Nucleus accumbens (tissue), 56 donors: Measurements from ENCODE around the gene PSAPL1.

Experiments used
- DNase-seq, 56 donors: peaks; one replicate each; lab custom pipeline; 2025; lab: John Stamatoyannopoulos, UW

The PSAPL1 gene

GRCh38 chr4:7434766-7435150 is at the start of gene PSAPL1:
Gene PSAPL1 (minus strand): TSS chr4:7434930. CDS start chr4:7434879, 51 bp downstream.
- DNase-seq = no peak

- no peak for DNase-seq
These were observed 46.5 kb upstream of the PSAPL1 start for GRCh38 chr4:7481227-7481626.

GRCh38 chr4:7480423-7480822 is 45.7 kb upstream of the PSAPL1 start:
- DNase-seq = no peak

GRCh38 chr4:7478665-7479064 is 43.9 kb upstream of the PSAPL1 start:
- no peak for DNase-seq

GRCh38 chr4:7477695-7478094 is 43.0 kb upstream of the PSAPL1 start:
- no peak for DNase-seq

- no peak for DNase-seq
These were observed 42.1 kb upstream of the PSAPL1 start for GRCh38 chr4:7476820-7477219.

- DNase-seq = no peak
These were observed 40.5 kb upstream of the PSAPL1 start for GRCh38 chr4:7475207-7475606.

- DNase-seq = no peak
These were observed 39.6 kb upstream of the PSAPL1 start for GRCh38 chr4:7474320-7474719.

- DNase-seq = no peak
These were observed 38.4 kb upstream of the PSAPL1 start for GRCh38 chr4:7473081-7473480.

GRCh38 chr4:7472442-7473013 is 37.8 kb upstream of the PSAPL1 start:
- DNase-seq = no peak

- DNase-seq = peak in 18 of 56 donors; percentile 5 to 53 (median 25)
These were observed 35.9 kb upstream of the PSAPL1 start for GRCh38 chr4:7470522-7471128.

GRCh38 chr4:7470111-7470510 is 35.4 kb upstream of the PSAPL1 start:
- no peak for DNase-seq

GRCh38 chr4:7469023-7469422 is 34.3 kb upstream of the PSAPL1 start:
- no peak for DNase-seq

GRCh38 chr4:7467471-7467870 is 32.7 kb upstream of the PSAPL1 start:
- DNase-seq = peak in 2 of 56 donors; percentile 41 to 47

- peak in 50 of 56 donors; percentile 16 to 87 (median 68) for DNase-seq
These were observed 32.2 kb upstream of the PSAPL1 start for GRCh38 chr4:7466904-7467303.

- no peak for DNase-seq
These were observed 31.5 kb upstream of the PSAPL1 start for GRCh38 chr4:7466215-7466614.

- DNase-seq = no peak
These were observed 30.3 kb upstream of the PSAPL1 start for GRCh38 chr4:7465017-7465416.

- DNase-seq = no peak
These were observed 29.5 kb upstream of the PSAPL1 start for GRCh38 chr4:7464259-7464655.

GRCh38 chr4:7463566-7464258 is 29.0 kb upstream of the PSAPL1 start:
- DNase-seq = peak in 7 of 56 donors; percentile 14 to 41 (median 23)

GRCh38 chr4:7462509-7462971 is 27.8 kb upstream of the PSAPL1 start:
- DNase-seq = peak in 40 of 56 donors; percentile 25 to 78 (median 50)

- peak in 6 of 56 donors; percentile 17 to 28 (median 23) for DNase-seq
These were observed 26.5 kb upstream of the PSAPL1 start for GRCh38 chr4:7461230-7461629.

- DNase-seq = peak in 3 of 56 donors; percentile 20 to 42 (median 29)
These were observed 25.8 kb upstream of the PSAPL1 start for GRCh38 chr4:7460566-7460965.
